ENCODE results near the gene TRAF5. TPM values are rescaled to one million over a fixed set of nuclear protein-coding genes. Genes with fewer than 3 reads are reported as not detected.

The TRAF5 gene
- total and polyA plus RNA-seq, 2 donors from 2014 or later: 4.8 to 22.1 TPM

DNA sequence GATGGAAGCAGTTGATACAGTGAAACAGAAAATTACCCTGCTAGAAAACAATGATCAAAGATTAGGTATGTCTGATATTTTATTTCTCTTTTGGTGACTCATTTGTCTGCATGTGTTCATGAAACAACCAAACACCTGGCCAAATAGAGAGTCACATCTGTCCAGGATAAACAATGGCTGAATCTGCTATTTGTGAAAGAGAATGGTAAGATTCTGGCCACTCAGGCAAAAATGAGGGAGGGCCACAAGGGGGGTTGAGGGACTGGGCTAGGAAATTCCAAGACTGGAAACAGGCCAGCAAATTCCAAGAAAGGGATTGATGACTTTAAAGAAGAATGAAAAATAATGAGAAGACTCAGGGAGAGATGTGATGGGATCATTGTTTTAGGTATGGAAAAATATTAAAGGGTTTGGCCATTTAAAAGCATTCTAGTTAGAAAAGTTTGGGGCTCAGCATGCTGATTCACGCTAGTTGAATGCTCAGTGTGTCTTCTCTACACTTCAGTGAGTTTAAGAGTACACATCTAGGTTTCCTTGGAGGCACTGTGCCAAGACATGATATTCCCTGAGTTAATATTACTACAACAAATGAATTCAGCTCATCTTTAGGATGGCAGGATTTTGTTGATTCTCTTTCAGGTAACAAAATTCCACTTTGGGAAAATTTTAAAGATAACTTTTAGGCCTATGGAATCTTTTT is 44.9 kb downstream of the TRAF5 start:
- Histone ChIP-seq H3K4me3 (ENCODE audit: low read length in 3 of 3) (no peak overlapping the region), H3K9ac (ENCODE audit: low read length in 3 of 3) (no peak overlapping the region), H3K27ac (ENCODE audit: low read depth in 2 of 2, low read length in 2 of 2) (no peak overlapping the region), H3K9me3 (ENCODE audit: control insufficient read depth in 2 of 3, insufficient read depth in 1 of 3, low read length in 3 of 3) (no peaks in the 10 kb centered on the region), H3K4me1 (ENCODE audit: control insufficient read depth in 2 of 3, insufficient read depth in 2 of 3, low read depth in 1 of 3, low read length in 3 of 3) (peaks cover 0 to 7% (median 2%) of the 10 kb centered on the region in 3 donors), H3K36me3 (ENCODE audit: control insufficient read depth in 2 of 3, insufficient read depth in 3 of 3, low read length in 3 of 3) (no peaks in the 10 kb centered on the region), H3K27me3 (ENCODE audit: control insufficient read depth, insufficient read depth, low read length) (no peaks in the 10 kb centered on the region)
- FAIRE-seq (no peak), DNase-seq (peak in 1 of 5 donors; percentile 30)
- TF ChIP-seq, protein P1, sequence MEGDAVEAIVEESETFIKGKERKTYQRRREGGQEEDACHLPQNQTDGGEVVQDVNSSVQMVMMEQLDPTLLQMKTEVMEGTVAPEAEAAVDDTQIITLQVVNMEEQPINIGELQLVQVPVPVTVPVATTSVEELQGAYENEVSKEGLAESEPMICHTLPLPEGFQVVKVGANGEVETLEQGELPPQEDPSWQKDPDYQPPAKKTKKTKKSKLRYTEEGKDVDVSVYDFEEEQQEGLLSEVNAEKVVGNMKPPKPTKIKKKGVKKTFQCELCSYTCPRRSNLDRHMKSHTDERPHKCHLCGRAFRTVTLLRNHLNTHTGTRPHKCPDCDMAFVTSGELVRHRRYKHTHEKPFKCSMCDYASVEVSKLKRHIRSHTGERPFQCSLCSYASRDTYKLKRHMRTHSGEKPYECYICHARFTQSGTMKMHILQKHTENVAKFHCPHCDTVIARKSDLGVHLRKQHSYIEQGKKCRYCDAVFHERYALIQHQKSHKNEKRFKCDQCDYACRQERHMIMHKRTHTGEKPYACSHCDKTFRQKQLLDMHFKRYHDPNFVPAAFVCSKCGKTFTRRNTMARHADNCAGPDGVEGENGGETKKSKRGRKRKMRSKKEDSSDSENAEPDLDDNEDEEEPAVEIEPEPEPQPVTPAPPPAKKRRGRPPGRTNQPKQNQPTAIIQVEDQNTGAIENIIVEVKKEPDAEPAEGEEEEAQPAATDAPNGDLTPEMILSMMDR (IDR thresholded peaks at IDR 0.05; ENCODE audit: borderline replicate concordance, extremely low read depth, insufficient read depth): no peak
- intact Hi-C loops (cut with DNase I): no loop called here

- intact Hi-C loops (cut with DNase I): no loop called here
- Histone ChIP-seq H3K4me1 (ENCODE audit: control insufficient read depth in 2 of 3, insufficient read depth in 2 of 3, low read depth in 1 of 3, low read length in 3 of 3) (peaks cover 0 to 7% (median 2%) of the 10 kb centered on the region in 3 donors), H3K4me3 (ENCODE audit: low read length in 3 of 3) (no peak overlapping the region), H3K9me3 (ENCODE audit: control insufficient read depth in 2 of 3, insufficient read depth in 1 of 3, low read length in 3 of 3) (no peaks in the 10 kb centered on the region), H3K36me3 (ENCODE audit: control insufficient read depth in 2 of 3, insufficient read depth in 3 of 3, low read length in 3 of 3) (no peaks in the 10 kb centered on the region), H3K9ac (ENCODE audit: low read length in 3 of 3) (no peak overlapping the region), H3K27me3 (ENCODE audit: control insufficient read depth, insufficient read depth, low read length) (no peaks in the 10 kb centered on the region), H3K27ac (ENCODE audit: low read depth in 2 of 2, low read length in 2 of 2) (no peak overlapping the region)
- TF ChIP-seq, protein P1 (IDR thresholded peaks at IDR 0.05; ENCODE audit: borderline replicate concordance, extremely low read depth, insufficient read depth): no peak
- no peak for DNase-seq
- no peak for FAIRE-seq
Observed at GRCh38 chr1:211372463-211372862, 45.8 kb downstream of the TRAF5 start.

- Histone ChIP-seq H3K27ac (ENCODE audit: low read depth in 2 of 2, low read length in 2 of 2) (no peak overlapping the region), H3K36me3 (ENCODE audit: control insufficient read depth in 2 of 3, insufficient read depth in 3 of 3, low read length in 3 of 3) (no peaks in the 10 kb centered on the region), H3K9ac (ENCODE audit: low read length in 3 of 3) (no peak overlapping the region), H3K27me3 (ENCODE audit: control insufficient read depth, insufficient read depth, low read length) (no peaks in the 10 kb centered on the region), H3K4me3 (ENCODE audit: low read length in 3 of 3) (no peak overlapping the region), H3K4me1 (ENCODE audit: control insufficient read depth in 2 of 3, insufficient read depth in 2 of 3, low read depth in 1 of 3, low read length in 3 of 3) (peaks cover 0 to 7% (median 2%) of the 10 kb centered on the region in 3 donors), H3K9me3 (ENCODE audit: control insufficient read depth in 2 of 3, insufficient read depth in 1 of 3, low read length in 3 of 3) (no peaks in the 10 kb centered on the region)
- DNase-seq (no peak), FAIRE-seq (no peak)
- intact Hi-C loops (cut with DNase I): no loop called here
- TF ChIP-seq, protein P1 (IDR thresholded peaks at IDR 0.05; ENCODE audit: borderline replicate concordance, extremely low read depth, insufficient read depth): no peak
Observed at GRCh38 chr1:211375146-211375818, 48.6 kb downstream of the TRAF5 start.

Measured in kidney (tissue), 14 donors.